IMR-90 (cell line): ENCODE measurements around the gene ZSWIM5. TPM values are rescaled to one million over a fixed set of nuclear protein-coding genes. Genes with fewer than 3 reads are reported as not detected.
"Not testable (repeated sequence)": the region's sequence is repeated elsewhere in the genome, so short reads cannot be mapped to it uniquely, and the experiment has no call there.

Experiments
- ATAC-seq: fragments of 200-7000 bp; cut with Tn5 transposase; 2 replicates; pipeline ENCODE4 v1.9.1; 2020; ENCODE audit warnings: low read depth, mild to moderate bottlenecking, moderate library complexity
- BruUV-seq: library from RNA; stranded (reverse); fragments of 400-500 nt; replicated peaks from 2 replicates; lab custom pipeline; 2021; lab: Mats Ljungman, UMichigan
- CTCF ChIA-PET: fragments of 300-600 bp; formaldehyde crosslinking; extraction: SDS; loops from one replicate; lab custom pipeline; 2021; ENCODE audit warnings: antibody characterized with exemption; lab: Yijun Ruan, JAX
- POLR2A ChIA-PET: fragments of 300-600 bp; sonication (Branson Sonifier 250); formaldehyde crosslinking; loops from one replicate; lab custom pipeline; 2022; ENCODE audit warnings: antibody characterized with exemption; ENCODE audit not compliant: unreplicated experiment; lab: Charles Lee
- DNase-seq: peaks from one replicate; pipeline ENCODE4 v3.0.0; 2013
- H2AFZ ChIP-seq: replicated peaks from 2 replicates; pipeline ENCODE3; 2013; ENCODE audit warnings: low read length, mild to moderate bottlenecking; ENCODE audit not compliant: poor library complexity
- H2AK5ac ChIP-seq: 2 replicates; pipeline ENCODE4 v1.6.1; 2013; ENCODE audit warnings: low read depth, low read length, inconsistent platforms
- H2AK9ac ChIP-seq: replicated peaks from 2 replicates; pipeline ENCODE3; 2013; ENCODE audit warnings: mild to moderate bottlenecking, low read depth, low read length, moderate library complexity; ENCODE audit not compliant: poor library complexity
- H2BK120ac ChIP-seq: 2 replicates; pipeline ENCODE4 v1.6.1; 2013; ENCODE audit warnings: low read depth, low read length, inconsistent platforms
- H2BK15ac ChIP-seq: 3 replicates; pipeline ENCODE4 v1.6.1; 2013; ENCODE audit warnings: low read depth, low read length, inconsistent platforms
- H2BK20ac ChIP-seq: 2 replicates; pipeline ENCODE4 v1.6.1; 2013; ENCODE audit warnings: low read depth, mild to moderate bottlenecking, inconsistent platforms, low read length, moderate library complexity
- H2BK5ac ChIP-seq: 2 replicates; pipeline ENCODE4 v1.6.1; 2013; ENCODE audit warnings: mild to moderate bottlenecking, low read depth, low read length, inconsistent platforms; ENCODE audit not compliant: poor library complexity, severe bottlenecking
- H3K14ac ChIP-seq: replicated peaks from 2 replicates; pipeline ENCODE4 v1.6.1; 2013; ENCODE audit warnings: low read depth, low read length, inconsistent platforms
- H3K18ac ChIP-seq: 2 replicates; pipeline ENCODE4 v1.6.1; 2013; ENCODE audit warnings: low read depth, low read length, control low read depth
- H3K23ac ChIP-seq: 2 replicates; pipeline ENCODE4 v1.6.1; 2013; ENCODE audit warnings: low read depth, low read length, inconsistent platforms
- H3K27ac ChIP-seq: 2 replicates; pipeline ENCODE4 v1.5.1; 2013; ENCODE audit warnings: mild to moderate bottlenecking, control low read depth, low read length; ENCODE audit not compliant: insufficient read depth
- H3K27me3 ChIP-seq: 2 replicates; pipeline ENCODE4 v1.6.1; 2013; ENCODE audit warnings: low read length; ENCODE audit not compliant: control insufficient read depth, insufficient read depth
- H3K36me3 ChIP-seq: 2 replicates; pipeline ENCODE4 v1.6.1; 2013; ENCODE audit warnings: low read length, mixed read lengths; ENCODE audit not compliant: control insufficient read depth, insufficient read depth
- H3K4ac ChIP-seq: 2 replicates; pipeline ENCODE4 v1.6.1; 2013; ENCODE audit warnings: low read depth, low read length, inconsistent platforms
- H3K4me1 ChIP-seq: 2 replicates; pipeline ENCODE4 v1.6.1; 2013; ENCODE audit warnings: low read length, mixed read lengths; ENCODE audit not compliant: control insufficient read depth, insufficient read depth
- H3K4me2 ChIP-seq: 2 replicates; pipeline ENCODE4 v1.6.1; 2013; ENCODE audit warnings: low read depth, mild to moderate bottlenecking, control low read depth, low read length, moderate library complexity
- H3K4me3 ChIP-seq: 2 replicates; pipeline ENCODE4 v1.5.1; 2013; ENCODE audit warnings: low read depth, mild to moderate bottlenecking, control low read depth, low read length, moderate library complexity; ENCODE audit not compliant: insufficient read depth
- H3K56ac ChIP-seq: 2 replicates; pipeline ENCODE4 v1.6.1; 2013; ENCODE audit warnings: low read length, inconsistent platforms; ENCODE audit not compliant: insufficient read depth; ENCODE audit errors: extremely low read depth
- H3K79me1 ChIP-seq, 2 experiments: 2 replicates each; pipeline ENCODE4 v1.6.1; 2013; ENCODE audit warnings: low read length in 2 of 2, inconsistent platforms in 1 of 2, low read depth in 1 of 2
- H3K9ac ChIP-seq: 2 replicates; pipeline ENCODE4 v1.6.1; 2013; ENCODE audit warnings: low read depth, low read length, control low read depth
- H3K9me1 ChIP-seq: 2 replicates; pipeline ENCODE4 v1.6.1; 2013; ENCODE audit warnings: low read length, inconsistent platforms; ENCODE audit not compliant: insufficient read depth
- H3K9me3 ChIP-seq: 2 replicates; pipeline ENCODE4 v1.6.1; 2013; ENCODE audit warnings: low read length; ENCODE audit not compliant: control insufficient read depth, insufficient read depth
- H4K20me1 ChIP-seq: 2 replicates; pipeline ENCODE4 v1.6.1; 2013; ENCODE audit warnings: low read length, inconsistent platforms; ENCODE audit not compliant: insufficient read depth
- H4K5ac ChIP-seq: 2 replicates; pipeline ENCODE4 v1.6.1; 2013; ENCODE audit warnings: mild to moderate bottlenecking, low read depth, low read length, control low read depth
- H4K8ac ChIP-seq, 2 experiments: 2 replicates each; pipeline ENCODE4 v1.6.1; 2013; ENCODE audit warnings: low read depth in 2 of 2, low read length in 2 of 2, control low read depth in 1 of 2, inconsistent platforms in 1 of 2
- H4K91ac ChIP-seq: 2 replicates; pipeline ENCODE4 v1.6.1; 2013; ENCODE audit warnings: low read depth, low read length, inconsistent platforms; ENCODE audit not compliant: insufficient read depth
- WGBS, 2 experiments: methylation state at CpG; one replicate each; pipeline versions ENCODE4 v1.1.5 to v1.1.7; 2013; ENCODE audit warnings: missing lambda C conversion rate in 2 of 2; ENCODE audit not compliant: insufficient read length in 1 of 2; ENCODE audit errors: extremely low coverage in 2 of 2; 5-methylcytosine and 5-hydroxymethylcytosine counted together
- dilution Hi-C: fragments of 300-500 bp; cut with HindIII; formaldehyde crosslinking; loops from one replicate; pipeline ENCODE4 v1.14.3; 2018; ENCODE audit warnings: low sequenced_read_pairs; ENCODE audit not compliant: unreplicated experiment
- in situ Hi-C: fragments of 300-500 bp; cut with MboI; formaldehyde crosslinking; loops from 3 replicates; pipeline ENCODE4 v1.14.3; 2019; ENCODE audit warnings: low sequenced_read_pairs, inconsistent platforms, mixed read lengths
- intact Hi-C: fragments of 100-400 bp; cut with micrococcal nuclease; formaldehyde crosslinking; loops from 2 replicates; pipeline ENCODE4 v1.10.0; 2022
- polyA plus RNA-seq, 3 experiments: library from polyadenylated mRNA; depleted of rRNA; stranded (reverse); fragments of >200 nt; gene quantifications; 2 replicates each; pipeline ENCODE4 v1.2.3, GENCODE V29; 2012; ENCODE audit warnings: low replicate concordance in 1 of 3
- total RNA-seq: library from RNA; depleted of rRNA; stranded (reverse); fragments of >200 nt; gene quantifications from 2 replicates; pipeline ENCODE4 v1.2.3, GENCODE V29; 2012

ZSWIM5 gene
- total and polyA plus RNA-seq, 2 of the 4 experiments (the other 2 are of a cell fraction), result under 0.01 to 0.03 TPM

DNA sequence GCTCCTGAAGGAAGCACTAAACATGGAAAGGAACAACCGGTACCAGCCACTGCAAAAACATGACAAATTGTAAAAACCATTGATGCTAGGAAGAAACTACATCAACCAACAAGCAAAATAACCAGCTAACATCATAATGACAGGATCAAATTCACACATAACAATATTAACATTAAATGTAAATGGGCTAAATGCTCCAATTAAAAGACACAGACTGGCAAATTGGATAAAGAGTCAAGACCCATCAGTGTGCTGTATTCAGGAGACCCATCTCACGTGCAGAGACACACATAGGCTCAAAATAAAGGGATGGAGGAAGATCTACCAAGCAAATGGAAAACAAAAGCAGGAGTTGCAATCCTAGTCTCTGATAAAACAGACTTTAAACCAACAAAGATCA is 42.1 kb downstream of the ZSWIM5 start:
- H3K18ac ChIP-seq, H3K36me3 ChIP-seq, H3K14ac ChIP-seq, BruUV-seq, H3K23ac ChIP-seq, H3K27ac ChIP-seq, H4K91ac ChIP-seq, H2AFZ ChIP-seq, H3K56ac ChIP-seq, DNase-seq, H3K4me1 ChIP-seq, H3K9me3 ChIP-seq, dilution Hi-C loops, H3K9me1 ChIP-seq, H2AK5ac ChIP-seq, H3K4me2 ChIP-seq, H2BK15ac ChIP-seq, H3K27me3 ChIP-seq, H4K20me1 ChIP-seq, H4K8ac ChIP-seq, H3K4me3 ChIP-seq, H4K5ac ChIP-seq, POLR2A ChIA-PET, H2AK9ac ChIP-seq, in situ Hi-C loops, CTCF ChIA-PET, intact Hi-C loops, H2BK120ac ChIP-seq, H3K9ac ChIP-seq, H3K79me1 ChIP-seq, H2BK5ac ChIP-seq, H3K4ac ChIP-seq, H2BK20ac ChIP-seq, ATAC-seq: not testable (repeated sequence)
- no CpG with 5 or more reads among the region's 2 CpGs for WGBS, 2 experiments

DNA sequence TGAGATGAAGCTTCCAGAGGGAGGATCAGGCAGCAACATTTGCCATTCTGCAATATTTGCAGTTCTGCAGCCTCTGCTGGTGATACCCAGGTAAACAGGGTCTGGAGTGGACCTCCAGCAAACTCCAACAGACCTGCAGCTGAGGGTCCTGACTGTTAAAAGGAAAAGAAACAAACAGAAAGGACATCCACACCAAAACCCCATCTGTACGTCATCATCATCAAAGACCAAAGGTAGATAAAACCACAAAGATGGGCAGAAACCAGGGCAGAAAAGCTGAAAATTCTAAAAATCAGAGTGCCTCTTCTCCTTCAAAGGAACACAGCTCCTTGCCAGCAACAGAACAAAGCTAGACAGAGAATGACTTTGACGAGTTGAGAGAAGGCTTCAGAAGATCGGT is 43.3 kb downstream of the ZSWIM5 start:
- H3K79me1 ChIP-seq, H2BK5ac ChIP-seq, H3K4me3 ChIP-seq, H2AFZ ChIP-seq, H2BK120ac ChIP-seq, H4K20me1 ChIP-seq, H2BK20ac ChIP-seq, H3K9me3 ChIP-seq, DNase-seq, dilution Hi-C loops, H3K18ac ChIP-seq, H3K4ac ChIP-seq, H3K23ac ChIP-seq, ATAC-seq, H3K14ac ChIP-seq, H3K4me1 ChIP-seq, BruUV-seq, H3K56ac ChIP-seq, H3K27me3 ChIP-seq, H2AK9ac ChIP-seq, H3K27ac ChIP-seq, H2AK5ac ChIP-seq, H3K4me2 ChIP-seq, H3K36me3 ChIP-seq, in situ Hi-C loops, H3K9ac ChIP-seq, intact Hi-C loops, H3K9me1 ChIP-seq, H4K91ac ChIP-seq, H2BK15ac ChIP-seq, POLR2A ChIA-PET, H4K8ac ChIP-seq, CTCF ChIA-PET, H4K5ac ChIP-seq: not testable (repeated sequence)
- WGBS, 2 experiments, result no CpG with 5 or more reads among the region's 3 CpGs
